K562 (cell line): ENCODE results near the gene TOGARAM2. TPM values are rescaled to one million over a fixed set of nuclear protein-coding genes. Genes with fewer than 3 reads are reported as not detected.

Experiments used
- ATAC-seq: fragments of 200-7000 bp; cut with Tn5 transposase; 3 replicates; pipeline ENCODE4 v1.9.1; 2020; ENCODE audit warnings: moderate library complexity
- BruUV-seq: library from RNA; stranded (reverse); fragments of 400-500 nt; replicated peaks from 2 replicates; lab custom pipeline; 2021; lab: Mats Ljungman, UMichigan
- CTCF ChIA-PET: fragments of 300-600 bp; formaldehyde crosslinking; extraction: SDS; loops from one replicate; lab custom pipeline; 2021; ENCODE audit warnings: low intra/inter-chr PET ratio; lab: Yijun Ruan, JAX
- POLR2A ChIA-PET: fragments of 300-600, 350-650 bp; sonication (Branson Sonifier 250); formaldehyde crosslinking; extraction: SDS; loops from one replicate; lab custom pipeline; 2021; ENCODE audit warnings: antibody characterized with exemption, inconsistent platforms; lab: Yijun Ruan, JAX
- DNase-seq, 4 experiments: peaks; one replicate each; pipeline versions ENCODE4 v3.0.0 to v3.0.0-alpha.2; 2011 to 2018; ENCODE audit warnings: low spot score in 3 of 4, mixed read lengths in 3 of 4; ENCODE audit errors: extremely low read depth in 1 of 4
- FAIRE-seq: peaks from 2 replicates; lab custom pipeline; 2011; peaks lifted over from hg19 to GRCh38; lab: Jason Lieb, UNC
- H2AFZ ChIP-seq: 2 replicates; pipeline ENCODE4 v1.6.0; 2011; ENCODE audit warnings: low read depth, low read length, control low read depth, inconsistent platforms
- H3K27ac ChIP-seq: fragments of 200-600 bp; 3 replicates; pipeline ENCODE4 v1.8.0; 2011; ENCODE audit warnings: low read depth, mild to moderate bottlenecking, control low read depth, inconsistent platforms, low read length, moderate library complexity, mixed read lengths; ENCODE audit errors: extremely low read depth
- H3K27me3 ChIP-seq, 2 experiments: fragments of 300-600 bp in 1 of 2; 2 replicates in 1 of 2; 3 replicates in 1 of 2; pipeline versions ENCODE4 v1.6.0 to v1.8.0; 2011; ENCODE audit warnings: inconsistent platforms in 2 of 2, low read length in 2 of 2, mild to moderate bottlenecking in 1 of 2, mixed read lengths in 1 of 2, moderate library complexity in 1 of 2; ENCODE audit not compliant: control insufficient read depth in 2 of 2, insufficient read depth in 2 of 2
- H3K36me3 ChIP-seq: fragments of 300-600 bp; 3 replicates; pipeline ENCODE4 v1.8.0; 2011; ENCODE audit warnings: mild to moderate bottlenecking, low read length, inconsistent platforms; ENCODE audit not compliant: control insufficient read depth, insufficient read depth
- H3K4me1 ChIP-seq, 2 experiments: fragments of 200-600 bp in 1 of 2; replicated peaks in 1 of 2; 2 replicates in 1 of 2; 3 replicates in 1 of 2; pipeline versions ENCODE4 v1.5.1 to v1.8.0; 2011; ENCODE audit warnings: inconsistent platforms in 2 of 2, low read length in 2 of 2, mild to moderate bottlenecking in 1 of 2, mixed read lengths in 1 of 2, moderate library complexity in 1 of 2; ENCODE audit not compliant: control insufficient read depth in 2 of 2, insufficient read depth in 2 of 2
- H3K4me2 ChIP-seq: 2 replicates; pipeline ENCODE4 v1.6.1; 2011; ENCODE audit warnings: low read length, control low read depth, inconsistent platforms, mixed read lengths; ENCODE audit not compliant: insufficient read depth
- H3K4me3 ChIP-seq: fragments of 200-600 bp; sonication (generic), shearing (Covaris generic); 2 replicates; pipeline ENCODE4 v1.5.1; 2016; ENCODE audit warnings: control low read depth, inconsistent platforms
- H3K79me2 ChIP-seq: fragments of 200-600 bp; 3 replicates; pipeline ENCODE4 v1.8.0; 2011; ENCODE audit warnings: low read length, inconsistent platforms; ENCODE audit not compliant: control insufficient read depth, insufficient read depth
- H3K9ac ChIP-seq, 2 experiments: 2 replicates each; pipeline versions ENCODE4 v1.6.0 to v1.6.1; 2011; ENCODE audit warnings: low read depth in 2 of 2, low read length in 2 of 2, control low read depth in 1 of 2, inconsistent platforms in 1 of 2, mild to moderate bottlenecking in 1 of 2, mixed read lengths in 1 of 2; ENCODE audit not compliant: insufficient read depth in 1 of 2
- H3K9me1 ChIP-seq: one replicate; pipeline ENCODE4 v1.6.0; 2011; ENCODE audit warnings: inconsistent platforms, mild to moderate bottlenecking, low read length, moderate library complexity; ENCODE audit not compliant: control insufficient read depth, insufficient read depth
- H3K9me3 ChIP-seq: replicated peaks from 2 replicates; pipeline ENCODE4 v1.5.1; 2011; ENCODE audit warnings: low read depth, low read length, inconsistent platforms; ENCODE audit not compliant: control insufficient read depth, insufficient read depth
- H4K20me1 ChIP-seq: replicated peaks from 2 replicates; pipeline ENCODE4 v1.6.1; 2011; ENCODE audit warnings: low read length, inconsistent platforms, mixed read lengths; ENCODE audit not compliant: control insufficient read depth, insufficient read depth
- GTF3C2 ChIP-seq: IDR thresholded peaks from 3 replicates; pipeline ENCODE4 v1.6.1; 2011; ENCODE audit warnings: borderline replicate concordance, mild to moderate bottlenecking, moderate library complexity; ENCODE audit not compliant: insufficient read length; ENCODE audit errors: extremely low read depth
- MYC ChIP-seq, 2 experiments: fragments of 250-450 bp in 1 of 2; sonication (Bioruptor Pico) in 1 of 2; IDR thresholded peaks; 2 replicates each; pipeline versions ENCODE4 v1.5.1 to v1.6.1; 2012 to 2021; ENCODE audit warnings: low read depth in 2 of 2, borderline replicate concordance in 1 of 2, improper control_type of control experiment in 1 of 2, low read length in 1 of 2, mild to moderate bottlenecking in 1 of 2, moderate library complexity in 1 of 2
- NRF1 ChIP-seq, 2 experiments: fragments of 450-650 bp; IDR thresholded peaks in 1 of 2; conservative IDR thresholded peaks in 1 of 2; 2 replicates each; pipeline ENCODE4 v1.6.1; 2014; ENCODE audit warnings: mild to moderate bottlenecking in 2 of 2
- SFPQ ChIP-seq: fragments of 200-400 bp; formaldehyde crosslinking; IDR thresholded peaks from 2 replicates; pipeline ENCODE4 v1.6.1; 2017; ENCODE audit warnings: mild to moderate bottlenecking, low read depth, low read length, moderate library complexity
- TCF7L2 ChIP-seq: fragments of 150-350 bp; IDR thresholded peaks from 2 replicates; pipeline ENCODE4 v1.6.1; 2016; ENCODE audit warnings: low read depth, mild to moderate bottlenecking, low read length, moderate library complexity
- WHSC1 ChIP-seq: IDR thresholded peaks from one replicate; pipeline ENCODE4 v1.6.1; 2012; ENCODE audit warnings: low read length, control low read depth, inconsistent platforms
- ZBTB49 ChIP-seq: sonication (generic); formaldehyde crosslinking; IDR thresholded peaks from 2 replicates; pipeline ENCODE4 v1.8.0; 2022; ENCODE audit warnings: missing genetic modification reagents, mild to moderate bottlenecking, borderline replicate concordance
- ZNF324 ChIP-seq: fragments of 250-450 bp; sonication (Bioruptor Pico); IDR thresholded peaks from 2 replicates; pipeline ENCODE4 v1.4.0; 2020; ENCODE audit warnings: mild to moderate bottlenecking
- WGBS: fragments of 100-300 bp; shearing (Covaris generic); methylation state at CpG from one replicate; pipeline ENCODE4 v1.1.6; 2016; ENCODE audit warnings: low coverage, mixed read lengths; ENCODE audit not compliant: insufficient coverage; ENCODE audit errors: missing lambda C conversion rate; 5-methylcytosine and 5-hydroxymethylcytosine counted together
- in situ Hi-C: fragments of 300-500 bp; cut with MboI; formaldehyde crosslinking; loops from 4 replicates; pipeline ENCODE4 v1.15.0; 2018; ENCODE audit warnings: inconsistent platforms, mixed read lengths
- intact Hi-C: fragments of 100-400 bp; cut with micrococcal nuclease; formaldehyde crosslinking; loops from 2 replicates; pipeline ENCODE4 v1.14.2; 2022
- polyA plus RNA-seq, 8 experiments: library from polyadenylated mRNA; depleted of rRNA in 4 of 8; stranded (reverse) in 5 of 8; unstranded in 3 of 8; fragments of >200 nt; fragmentation: Nextera tagmentation in 2 of 8; fragmentation: Illumina TruSeq in 1 of 8; extraction: Ambion mirVana in 2 of 8; extraction: Trizol in 1 of 8; gene quantifications; 2 replicates each; pipeline versions ENCODE4 v1.2.1 to v1.2.3, GENCODE V29; 2011 to 2014; ENCODE audit warnings: inconsistent platforms in 1 of 8, missing spikeins in 1 of 8
- total RNA-seq, 7 experiments: library from RNA; depleted of rRNA in 6 of 7; stranded (reverse); fragments of >200 nt in 6 of 7; fragmentation: Illumina TruSeq in 2 of 7; extraction: Trizol in 2 of 7; gene quantifications; 2 replicates each; pipeline versions ENCODE4 v1.2.1 to v1.2.3, GENCODE V29; 2011 to 2021; ENCODE audit warnings: low replicate concordance in 1 of 7

Gene TOGARAM2
- total and polyA plus RNA-seq, 9 of the 15 experiments (the other 6 are each of a cell fraction or from before 2014, with no cell fraction given), result not detected

GRCh38 chr2:28950941-28951630 is 30.0 kb upstream of the TOGARAM2 start:
- POLR2A ChIA-PET, result interaction anchor here (0.8 kb wide), 1 partner anchor 112 kb away, joined by 3 read pairs; no protein-coding TSS in a partner anchor
- in situ Hi-C loops, result loop anchor here (25.0 kb wide), 1 partner anchor 1111 kb away; no protein-coding TSS in a partner anchor
- FAIRE-seq, result no peak

More at GRCh38 chr2:28950941-28951630, 30.0 kb upstream of the TOGARAM2 start:
- Histone ChIP-seq H3K9me1 (no peaks in the 10 kb centered on the region), H3K9ac (no peak overlapping the region), H3K79me2 (no peaks in the 10 kb centered on the region), H3K4me3 (no peak overlapping the region), H3K4me1 (peaks cover 6 to 10% of the 10 kb centered on the region in 2 experiments; a peak in 4 of 5 replicates), H2AFZ (no peak overlapping the region), H3K27ac (no peak overlapping the region), H3K36me3 (peaks cover 30% of the 10 kb centered on the region), H3K9me3 (peaks cover 3% of the 10 kb centered on the region), H3K4me2 (no peak overlapping the region)
- BruUV-seq, result no TSS peak
- CTCF ChIA-PET, result interaction anchor here (3.9 kb wide), 1 partner anchor 130 kb away, joined by 18 read pairs; no protein-coding TSS in a partner anchor
- DNase-seq (no peak), ATAC-seq (no peak)
- intact Hi-C loops, result loop anchor here (10.0 kb wide), 3 partner anchors 356 to 1124 kb away; no protein-coding TSS in a partner anchor
- TF ChIP-seq ZNF324 (CRISPR knock-in tag) (no peak), ZBTB49 (CRISPR knock-in tag) (no peak), SFPQ (no peak), NRF1 (conservative IDR thresholded peaks at IDR 0.05 in 1 of 2, IDR thresholded peaks at IDR 0.05 in 1 of 2) (no peak), TCF7L2 (no peak), WHSC1 (no peak), GTF3C2 (no peak), MYC (IDR thresholded peaks at IDR 0.05; ENCODE audit: low read depth, low read length) (no peak), MYC (CRISPR knock-in tag; IDR thresholded peaks at IDR 0.05; ENCODE audit: borderline replicate concordance, low read depth) (no peak)
- TF ChIP-seq, all 486 proteins: peak for 0
- 73% methylated on average over 12 of the region's 12 CpGs for WGBS
- Histone ChIP-seq H4K20me1 (no peaks in the 10 kb centered on the region), H3K27me3 (no peaks in the 10 kb centered on the region)
